ENCODE measurements around the gene ZNF516. TPM values are rescaled to one million over a fixed set of nuclear protein-coding genes. Genes with fewer than 3 reads are reported as not detected.

Gene ZNF516
- total and polyA plus RNA-seq, 4 donors = 2.5 to 12.2 (median 7.6) TPM

DNA sequence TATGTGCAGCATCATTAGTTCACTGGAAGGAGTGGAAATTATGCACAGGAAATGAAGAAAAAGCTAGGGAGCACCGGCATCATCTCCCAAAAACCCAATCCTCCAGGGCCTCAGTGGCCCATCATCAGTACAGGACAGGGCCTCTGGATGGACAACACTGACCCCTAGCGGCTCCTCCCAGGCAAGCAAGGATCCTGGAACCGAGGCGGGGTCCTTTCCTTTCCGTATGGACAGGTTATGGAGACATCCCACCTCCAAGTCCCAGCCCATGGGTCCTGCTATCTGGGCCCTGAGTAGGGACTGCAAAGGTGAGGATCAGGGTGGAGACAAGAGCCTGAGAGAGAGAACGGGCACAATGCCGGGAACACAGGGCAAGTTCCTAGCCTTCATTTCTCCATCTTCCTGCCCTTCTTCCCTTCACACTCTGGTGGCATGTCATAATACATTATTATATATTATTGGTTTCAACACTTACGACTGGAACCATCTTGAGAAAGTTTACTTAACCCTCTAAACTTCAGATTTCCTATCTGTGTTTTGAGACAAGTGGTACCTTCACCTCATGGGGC lies 68.2 kb downstream of the ZNF516 start:
- Histone ChIP-seq H3K4me3 (ENCODE audit: low read depth in 1 of 3, low read length in 3 of 3) (no peak overlapping the region), H3K9ac (ENCODE audit: low read depth in 1 of 2, low read length in 2 of 2) (no peak overlapping the region), H3K36me3 (ENCODE audit: control insufficient read depth in 4 of 4, insufficient read depth in 3 of 4, low read depth in 1 of 4, low read length in 3 of 4) (no peaks in the 10 kb centered on the region), H3K4me1 (ENCODE audit: control insufficient read depth in 4 of 4, insufficient read depth in 4 of 4, low read length in 3 of 4) (peaks cover 0 to 6% (median 1%) of the 10 kb centered on the region in 4 donors), H3K9me3 (ENCODE audit: control insufficient read depth in 4 of 4, low read length in 3 of 4) (no peaks in the 10 kb centered on the region), H3K27me3 (ENCODE audit: control insufficient read depth in 4 of 4, insufficient read depth in 4 of 4, low read length in 3 of 4) (no peaks in the 10 kb centered on the region), H3K27ac (ENCODE audit: low read depth in 1 of 2, low read length in 2 of 2) (no peak overlapping the region)
- peak; percentile 56 for DNase-seq (ENCODE audit: low spot score)
- WGBS = 75% methylated on average over 8 of the region's 8 CpGs
- TF ChIP-seq REST (IDR thresholded peaks at IDR 0.05) = no peak
- TF ChIP-seq SP1 (IDR thresholded peaks at IDR 0.05) = no peak
- TF ChIP-seq FOXA2 (IDR thresholded peaks at IDR 0.05) = no peak
- TF ChIP-seq RAD21 (IDR thresholded peaks at IDR 0.05) = peak; percentile 68 to 80
- no peak for TF ChIP-seq ZBTB33 (IDR thresholded peaks at IDR 0.05)
- no peak for TF ChIP-seq YY1 (IDR thresholded peaks at IDR 0.05)
- no peak for TF ChIP-seq HNF4G (IDR thresholded peaks at IDR 0.05)
- TF ChIP-seq TAF1 (conservative IDR thresholded peaks at IDR 0.05) = no peak
- peak; percentile 49 for TF ChIP-seq CTCF (IDR thresholded peaks at IDR 0.05; ENCODE audit: low read depth, low read length, missing input control)

GRCh38 chr18:76425146-76426131 lies 69.6 kb downstream of the ZNF516 start:
- Histone ChIP-seq H3K4me1 (ENCODE audit: control insufficient read depth in 4 of 4, insufficient read depth in 4 of 4, low read length in 3 of 4) (peaks cover 0 to 6% (median 1%) of the 10 kb centered on the region in 4 donors), H3K9ac (ENCODE audit: low read depth in 1 of 2, low read length in 2 of 2) (no peak overlapping the region)
- DNase-seq (ENCODE audit: low spot score) = peak; percentile 31
- TF ChIP-seq HNF4A (conservative IDR thresholded peaks at IDR 0.05) = no peak
- TF ChIP-seq GABPA (IDR thresholded peaks at IDR 0.05 in 1 of 2, conservative IDR thresholded peaks at IDR 0.05 in 1 of 2) = no peak
- TF ChIP-seq, protein P1, sequence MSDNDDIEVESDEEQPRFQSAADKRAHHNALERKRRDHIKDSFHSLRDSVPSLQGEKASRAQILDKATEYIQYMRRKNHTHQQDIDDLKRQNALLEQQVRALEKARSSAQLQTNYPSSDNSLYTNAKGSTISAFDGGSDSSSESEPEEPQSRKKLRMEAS (IDR thresholded peaks at IDR 0.05) = no peak
- TF ChIP-seq HNF4G (IDR thresholded peaks at IDR 0.05) = no peak
- TF ChIP-seq ATF3 (IDR thresholded peaks at IDR 0.05) = no peak
- TF ChIP-seq FOXA1 (IDR thresholded peaks at IDR 0.05) = no peak
- TF ChIP-seq REST (IDR thresholded peaks at IDR 0.05) = no peak
- TF ChIP-seq SP1 (IDR thresholded peaks at IDR 0.05) = no peak
- TF ChIP-seq JUND (IDR thresholded peaks at IDR 0.05) = no peak
- TF ChIP-seq YY1 (IDR thresholded peaks at IDR 0.05) = no peak
- no peak for TF ChIP-seq NR2F2 (IDR thresholded peaks at IDR 0.05)

More at GRCh38 chr18:76425146-76426131, 69.6 kb downstream of the ZNF516 start:
- 80% methylated on average over 22 of the region's 22 CpGs for WGBS
- H3K27me3 ChIP-seq (ENCODE audit: control insufficient read depth in 4 of 4, insufficient read depth in 4 of 4, low read length in 3 of 4) = no peaks in the 10 kb centered on the region
- H3K9me3 ChIP-seq (ENCODE audit: control insufficient read depth in 4 of 4, low read length in 3 of 4) = no peaks in the 10 kb centered on the region
- no peak overlapping the region for H3K4me3 ChIP-seq (ENCODE audit: low read depth in 1 of 3, low read length in 3 of 3)
- no peak overlapping the region for H3K27ac ChIP-seq (ENCODE audit: low read depth in 1 of 2, low read length in 2 of 2)
- no peaks in the 10 kb centered on the region for H3K36me3 ChIP-seq (ENCODE audit: control insufficient read depth in 4 of 4, insufficient read depth in 3 of 4, low read depth in 1 of 4, low read length in 3 of 4)

Measured in liver (tissue), 9 donors.